GM18517 (cell line): ENCODE measurements around the gene IRF7.

Experiments
- ATAC-seq: cut with Tn5 transposase; IDR thresholded peaks from one replicate; pipeline ENCODE4 v1.9.1; 2021; ENCODE audit warnings: mild to moderate bottlenecking, moderate library complexity; ENCODE audit not compliant: unreplicated experiment

The IRF7 gene

GRCh38 chr11:608791-609251, 6.9 kb downstream of the IRF7 start:
- no peak for ATAC-seq

- ATAC-seq, result no peak
Observed at GRCh38 chr11:607971-608659, 7.6 kb downstream of the IRF7 start.

- no peak for ATAC-seq
Observed at GRCh38 chr11:607020-607780, 8.6 kb downstream of the IRF7 start.

GRCh38 chr11:606245-606644, 9.5 kb downstream of the IRF7 start:
- no peak for ATAC-seq

GRCh38 chr11:605286-606129, 10.2 kb downstream of the IRF7 start:
- no peak for ATAC-seq

DNA sequence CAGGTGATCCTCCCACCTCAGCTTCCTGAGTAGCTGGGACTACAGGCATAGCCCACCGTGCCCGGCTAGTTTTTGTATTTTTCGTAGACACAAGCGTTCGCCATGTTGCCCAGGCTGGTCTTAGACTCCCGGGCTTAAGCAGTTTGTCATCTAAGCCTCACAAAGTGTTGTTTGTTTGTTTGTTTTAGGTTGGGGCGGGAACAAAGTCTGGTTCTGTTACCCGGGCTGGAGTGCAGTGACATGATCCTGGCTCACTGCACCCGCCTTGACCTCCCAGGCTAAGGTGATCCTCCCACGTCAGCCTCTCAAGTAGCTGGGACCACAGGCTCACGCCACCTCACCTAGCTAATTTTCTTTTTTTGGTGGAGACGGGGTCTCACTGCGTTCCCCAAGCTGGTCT, 12.6 kb downstream of the IRF7 start:
- no peak for ATAC-seq

DNA sequence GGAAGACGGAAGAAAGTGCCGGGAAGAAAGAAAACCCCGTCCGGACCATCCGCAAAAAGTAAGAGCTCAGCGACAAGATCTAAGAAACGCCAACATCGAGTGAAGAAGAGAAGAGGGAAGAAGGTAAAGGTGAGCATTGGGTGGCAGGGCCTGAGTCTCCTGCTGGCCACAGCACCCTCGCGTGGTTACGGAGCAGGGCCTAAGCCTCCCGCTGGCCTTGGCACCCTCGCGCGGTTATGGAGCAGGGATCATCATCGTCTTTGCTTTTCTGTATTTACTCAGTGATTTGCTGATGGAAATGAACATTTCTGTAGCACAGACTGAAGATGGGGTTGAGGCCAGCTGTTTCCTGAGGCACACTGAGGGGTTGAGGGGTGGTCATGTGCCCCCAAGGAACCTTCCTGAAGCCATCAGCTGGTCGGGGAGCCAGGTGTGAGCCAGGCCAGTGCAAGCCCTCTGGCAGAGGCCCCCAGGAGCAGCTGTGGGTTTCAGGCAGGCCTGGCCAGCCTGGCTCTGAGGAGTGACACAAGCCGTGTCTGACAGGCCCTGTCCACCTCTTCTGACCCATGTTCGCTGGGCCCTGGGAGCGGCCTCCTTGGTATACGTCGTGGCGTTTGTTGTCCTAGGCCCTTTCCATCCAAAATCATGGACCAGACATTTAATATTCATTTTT, 14.0 kb downstream of the IRF7 start:
- no peak for ATAC-seq

DNA sequence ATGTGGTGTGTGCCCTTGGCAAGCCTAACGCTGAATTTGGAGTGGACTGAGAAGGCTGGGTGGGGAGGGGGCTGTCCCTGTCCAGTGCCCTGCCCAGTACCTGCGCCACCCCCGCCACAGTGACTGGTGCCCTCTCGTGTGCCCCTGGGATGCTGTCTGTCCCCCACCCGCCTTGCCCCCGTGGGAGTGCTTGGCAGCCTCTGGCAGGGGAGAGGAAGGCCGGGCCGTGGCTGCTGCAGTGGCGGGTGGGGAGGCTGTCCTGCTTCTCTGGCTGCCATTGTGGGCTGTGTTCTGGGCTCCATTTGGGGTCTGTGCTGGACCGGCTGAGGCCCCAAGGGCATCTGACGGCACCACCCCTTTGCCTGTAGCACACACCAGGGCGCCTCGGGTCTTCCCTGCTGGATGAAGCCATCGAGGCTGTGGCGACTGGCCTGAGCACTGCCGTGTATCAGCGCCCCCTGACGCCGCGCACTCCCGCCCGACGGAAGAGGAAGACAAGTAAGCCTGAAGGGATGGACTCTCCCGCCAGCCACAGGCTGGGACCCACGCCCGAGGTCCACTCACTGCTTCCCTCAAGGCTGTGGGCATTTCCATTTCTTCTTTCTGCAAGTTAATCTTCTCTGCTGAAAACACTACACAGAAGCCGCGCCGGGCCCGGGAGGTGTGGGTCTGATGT, 17.6 kb downstream of the IRF7 start:
- ATAC-seq, result no peak

DNA sequence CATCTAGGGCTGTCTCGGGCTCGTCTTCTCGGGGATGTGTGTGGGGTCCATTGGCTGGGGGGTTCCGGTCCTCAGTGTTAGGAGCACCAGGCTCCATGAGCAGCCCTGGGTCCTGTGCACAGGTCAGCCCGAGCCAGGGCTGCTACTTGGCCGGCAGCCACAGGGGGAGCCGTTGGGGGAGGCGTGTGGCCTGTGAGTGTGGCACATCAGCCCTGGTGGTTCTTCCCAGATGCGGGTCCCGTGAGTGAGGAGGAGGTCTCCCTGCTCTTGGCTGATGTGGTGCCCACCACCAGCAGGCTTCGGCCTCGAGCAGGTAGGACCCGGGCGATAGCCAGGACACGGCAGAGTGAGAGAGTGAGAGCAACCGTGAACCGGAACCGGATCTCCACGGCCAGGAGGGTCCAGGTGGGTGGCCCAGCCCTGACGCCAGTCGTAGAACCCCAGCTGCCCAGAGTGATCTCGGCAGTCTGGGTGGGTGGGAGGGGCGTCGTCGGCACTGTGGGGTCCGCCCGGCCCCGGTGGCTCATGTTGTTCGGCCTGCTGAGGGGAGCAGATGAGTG, 18.5 kb downstream of the IRF7 start:
- ATAC-seq, result no peak

DNA sequence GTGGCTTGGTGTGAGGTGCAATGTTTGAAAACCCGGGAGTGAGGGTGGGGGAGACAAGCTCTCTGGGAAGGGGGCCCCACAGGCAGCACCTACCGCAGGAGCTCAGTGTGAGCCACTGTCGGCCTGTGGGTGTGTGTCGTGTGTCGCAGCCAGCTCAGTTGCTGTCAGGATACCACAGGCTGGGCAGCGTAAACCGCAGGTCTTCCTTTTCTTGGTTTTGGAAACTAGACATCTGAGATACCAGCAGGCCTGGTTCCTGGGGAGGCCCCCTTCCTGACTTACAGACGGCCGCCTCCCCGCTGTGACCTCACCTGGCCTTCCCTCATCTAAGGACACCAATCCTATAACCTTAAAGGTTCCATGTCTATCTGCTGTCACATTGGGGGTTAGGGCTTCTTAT, 19.4 kb downstream of the IRF7 start:
- no peak for ATAC-seq

DNA sequence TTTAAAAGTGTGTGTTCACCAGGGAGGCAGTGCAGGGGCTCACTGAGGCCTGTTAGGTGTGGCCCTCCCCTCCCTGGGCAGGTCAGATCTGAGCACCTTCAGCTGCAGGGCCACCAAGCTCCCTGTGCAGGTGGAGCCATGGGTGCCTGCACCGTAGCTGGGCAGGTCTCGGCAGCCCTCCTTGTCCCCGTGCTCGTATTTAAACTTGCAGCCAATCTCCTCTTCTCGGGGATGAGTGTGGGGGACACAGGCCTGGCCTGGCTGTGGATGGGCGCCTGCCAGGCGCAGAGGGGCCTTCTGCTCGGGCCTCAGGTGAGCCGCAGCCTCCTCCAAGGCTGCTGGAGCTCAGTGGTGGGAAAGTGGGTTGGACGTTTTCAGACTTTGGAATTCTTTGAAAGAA, 20.4 kb downstream of the IRF7 start:
- no peak for ATAC-seq

GRCh38 chr11:593347-593746, 22.4 kb downstream of the IRF7 start:
- no peak for ATAC-seq

- no peak for ATAC-seq
Observed at GRCh38 chr11:592918-593317, 22.8 kb downstream of the IRF7 start.

DNA sequence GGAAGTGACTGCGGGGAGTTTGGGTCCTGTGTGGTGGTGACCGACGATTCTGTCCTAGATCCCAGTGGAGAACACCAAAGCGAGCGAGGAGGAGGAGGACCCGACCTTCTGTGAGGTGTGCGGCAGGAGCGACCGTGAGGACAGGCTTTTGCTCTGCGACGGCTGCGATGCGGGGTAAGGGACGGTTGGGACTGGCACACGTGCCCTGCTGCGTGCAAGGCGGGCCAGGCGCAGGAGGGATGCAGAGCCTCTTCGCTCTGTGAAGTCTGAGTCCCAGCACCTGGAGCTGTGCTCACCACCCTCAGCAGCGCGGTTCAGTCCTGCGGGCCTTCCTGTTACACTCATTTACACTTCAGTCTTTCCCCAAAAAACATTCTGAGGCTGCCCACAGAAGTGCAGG, 23.2 kb downstream of the IRF7 start:
- ATAC-seq, result no peak

GRCh38 chr11:590997-591396, 24.8 kb downstream of the IRF7 start:
- ATAC-seq, result no peak

DNA sequence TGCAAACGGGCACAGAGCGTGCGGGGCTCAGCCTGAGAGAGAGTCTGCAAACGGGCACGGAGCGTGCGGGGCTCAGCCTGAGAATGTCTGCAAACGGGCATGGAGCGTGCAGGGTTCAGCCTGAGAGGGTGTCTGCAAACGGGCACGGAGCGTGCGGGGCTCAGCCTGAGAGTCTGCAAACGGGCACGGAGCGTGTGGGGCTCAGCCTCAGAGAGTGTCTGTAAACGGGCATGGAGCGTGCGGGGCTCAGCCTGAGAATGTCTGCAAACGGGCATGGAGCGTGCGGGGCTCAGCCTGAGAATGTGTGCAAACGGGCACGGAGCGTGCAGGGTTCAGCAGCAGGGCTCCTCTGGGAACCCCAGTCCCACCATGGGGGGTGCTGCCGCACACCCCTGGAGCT, 26.0 kb downstream of the IRF7 start:
- no peak for ATAC-seq

- ATAC-seq, result no peak
Observed at GRCh38 chr11:587978-588380, 27.8 kb downstream of the IRF7 start.

DNA sequence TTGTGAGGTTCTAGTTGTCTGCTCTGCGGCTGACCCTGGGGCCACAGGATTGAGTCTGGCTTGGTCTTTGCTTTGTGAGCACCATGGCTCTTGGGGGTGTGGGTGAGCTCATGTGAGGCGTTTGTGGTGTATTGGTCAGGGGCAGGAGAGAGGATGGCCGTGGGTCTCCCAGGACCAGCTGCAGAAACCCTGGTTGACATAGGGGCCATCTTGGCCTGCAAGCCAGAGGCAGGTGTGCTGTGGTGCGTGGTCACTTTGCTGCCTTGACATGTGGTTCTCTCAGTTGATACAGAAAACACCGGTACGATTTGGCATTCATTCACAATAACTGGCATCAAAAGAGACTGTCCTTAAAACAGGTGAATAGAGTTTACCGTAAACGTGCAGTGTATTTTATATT, 28.2 kb downstream of the IRF7 start:
- ATAC-seq, result no peak

DNA sequence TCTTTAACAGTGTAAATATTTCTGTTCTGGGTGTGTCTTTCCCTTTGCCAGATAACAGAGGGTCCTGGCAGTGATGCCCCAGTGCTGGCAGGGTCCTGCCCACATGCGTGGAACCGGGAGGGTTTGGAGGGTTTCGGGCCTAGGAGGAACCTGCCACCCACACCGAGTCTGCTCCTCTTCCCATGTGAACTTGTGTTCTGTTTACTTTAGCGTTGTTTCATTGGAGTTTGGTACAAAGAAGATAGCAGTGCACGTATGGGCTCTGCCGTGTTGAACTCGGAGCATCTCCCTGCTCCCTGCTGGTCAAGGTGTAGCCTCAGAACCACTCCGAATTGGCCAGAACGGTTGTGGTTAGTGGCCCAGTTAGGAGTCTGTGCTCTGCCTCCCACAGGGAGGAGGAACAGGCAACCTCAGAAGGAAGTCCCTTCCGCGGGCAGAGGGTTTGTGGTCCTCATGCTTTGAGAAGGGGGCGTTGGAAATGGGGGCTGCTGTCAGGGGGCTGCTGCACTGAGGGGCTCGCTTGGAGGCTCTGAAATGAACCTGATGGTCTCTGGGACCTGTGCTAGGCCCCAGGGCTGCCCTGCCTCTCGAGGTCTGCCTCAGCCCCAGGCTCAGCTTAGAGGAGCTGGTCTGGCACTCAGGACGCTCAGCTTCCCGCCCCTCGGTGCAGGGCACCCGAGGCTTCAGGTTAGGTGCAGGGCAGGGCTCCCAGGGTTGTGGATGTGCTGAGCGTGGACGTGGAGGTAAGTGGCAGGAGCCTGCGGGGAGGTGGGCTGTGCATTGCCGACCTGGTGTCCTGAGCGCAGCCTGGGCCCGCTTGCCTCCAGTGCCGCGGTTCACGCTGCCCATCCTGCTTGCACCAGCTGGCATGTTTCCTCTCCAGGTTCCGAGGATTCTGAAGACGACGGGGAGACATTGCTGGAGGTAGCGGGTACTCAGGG, 29.1 kb downstream of the IRF7 start:
- ATAC-seq, result no peak
